A673 (cell line): ENCODE data around the gene HPS6. TPM values are rescaled to one million over a fixed set of nuclear protein-coding genes. Genes with fewer than 3 reads are reported as not detected.
"Not testable (repeated sequence)": the region's sequence is repeated elsewhere in the genome, so short reads cannot be mapped to it uniquely, and the experiment has no call there.

Source experiments
- BruUV-seq: library from RNA; stranded (reverse); fragments of 400-500 nt; replicated peaks from 2 replicates; lab custom pipeline; 2021; lab: Mats Ljungman, UMichigan
- CTCF ChIA-PET: fragments of 300-600 bp; sonication (Branson Sonifier 250); formaldehyde crosslinking; loops from one replicate; lab custom pipeline; 2022; ENCODE audit warnings: antibody characterized with exemption; lab: Charles Lee
- POLR2A ChIA-PET: fragments of 300-600 bp; sonication (Branson Sonifier 250); formaldehyde crosslinking; loops from one replicate; lab custom pipeline; 2022; ENCODE audit warnings: antibody characterized with exemption; ENCODE audit not compliant: low non-redundant PET; lab: Charles Lee
- DNase-seq: peaks from one replicate; pipeline ENCODE4 v3.0.0-alpha.2; 2015; ENCODE audit warnings: low spot score
- H3K27ac ChIP-seq: fragments of 200-600 bp; sonication (generic); 2 replicates; pipeline ENCODE4 v1.5.1; 2016; ENCODE audit warnings: mixed run types, low read depth, mild to moderate bottlenecking, mixed read lengths, antibody characterized with exemption, low read length; ENCODE audit not compliant: poor library complexity, severe bottlenecking
- H3K27me3 ChIP-seq: fragments of 200-600 bp; sonication (generic); replicated peaks from 2 replicates; pipeline ENCODE4 v1.6.1; 2017; ENCODE audit warnings: mixed run types, low read depth, mild to moderate bottlenecking, mixed read lengths, antibody characterized with exemption, low read length; ENCODE audit not compliant: insufficient read depth, poor library complexity
- H3K36me3 ChIP-seq: fragments of 200-600 bp; sonication (generic); 2 replicates; pipeline ENCODE4 v1.6.1; 2016; ENCODE audit warnings: mixed run types, mild to moderate bottlenecking, mixed read lengths, antibody characterized with exemption, low read length; ENCODE audit not compliant: insufficient read depth, poor library complexity, severe bottlenecking
- H3K4me1 ChIP-seq: fragments of 200-600 bp; sonication (generic); 2 replicates; pipeline ENCODE4 v1.6.1; 2017; ENCODE audit warnings: mixed run types, mild to moderate bottlenecking, mixed read lengths, antibody characterized with exemption, low read length; ENCODE audit not compliant: insufficient read depth, poor library complexity, severe bottlenecking
- H3K4me3 ChIP-seq: fragments of 200-600 bp; sonication (generic); 2 replicates; pipeline ENCODE4 v1.5.1; 2016; ENCODE audit warnings: low read depth, mixed run types, mild to moderate bottlenecking, mixed read lengths, low read length; ENCODE audit not compliant: poor library complexity, severe bottlenecking
- H3K9me3 ChIP-seq: fragments of 200-600 bp; sonication (generic); 2 replicates; pipeline ENCODE4 v1.6.1; 2016; ENCODE audit warnings: mixed run types, low read depth, mild to moderate bottlenecking, mixed read lengths, antibody characterized with exemption, low read length; ENCODE audit not compliant: poor library complexity, severe bottlenecking
- EZH2 ChIP-seq: fragments of 200-600 bp; sonication (generic); IDR thresholded peaks from 2 replicates; pipeline ENCODE4 v1.6.1; 2017; ENCODE audit warnings: borderline replicate concordance, low read depth, mild to moderate bottlenecking, mixed read lengths, antibody characterized with exemption, low read length; ENCODE audit not compliant: poor library complexity, severe bottlenecking
- intact Hi-C: fragments of 100-400 bp; cut with micrococcal nuclease; formaldehyde crosslinking; loops from one replicate; pipeline ENCODE4 v1.10.0; 2022; ENCODE audit not compliant: unreplicated experiment
- total RNA-seq: library from RNA; stranded (reverse); gene quantifications from 2 replicates; pipeline ENCODE4 v1.2.3, GENCODE V29; 2021
- TF ChIP-seq, protein P1 (sequence below): fragments of 300-800, 200-600 bp; sonication (generic); conservative IDR thresholded peaks from 2 replicates; pipeline ENCODE4 v1.5.1; 2017; ENCODE audit warnings: low read depth, mild to moderate bottlenecking, antibody characterized with exemption, low read length, moderate library complexity, mixed read lengths

HPS6 gene
- total RNA-seq, 1 experiment from 2014 or later = 12.6 TPM

- Histone ChIP-seq H3K4me1 (no peaks in the 10 kb centered on the region), H3K36me3 (peaks cover 3% of the 10 kb centered on the region), H3K9me3 (no peaks in the 10 kb centered on the region), H3K4me3 (no peak overlapping the region), H3K27me3 (no peaks in the 10 kb centered on the region), H3K27ac (no peak overlapping the region)
- CTCF ChIA-PET = no interaction called here
- no TSS peak for BruUV-seq
- POLR2A ChIA-PET = no interaction called here
- intact Hi-C loops = no loop called here
- TF ChIP-seq EZH2 = no peak
- TF ChIP-seq, protein P1, sequence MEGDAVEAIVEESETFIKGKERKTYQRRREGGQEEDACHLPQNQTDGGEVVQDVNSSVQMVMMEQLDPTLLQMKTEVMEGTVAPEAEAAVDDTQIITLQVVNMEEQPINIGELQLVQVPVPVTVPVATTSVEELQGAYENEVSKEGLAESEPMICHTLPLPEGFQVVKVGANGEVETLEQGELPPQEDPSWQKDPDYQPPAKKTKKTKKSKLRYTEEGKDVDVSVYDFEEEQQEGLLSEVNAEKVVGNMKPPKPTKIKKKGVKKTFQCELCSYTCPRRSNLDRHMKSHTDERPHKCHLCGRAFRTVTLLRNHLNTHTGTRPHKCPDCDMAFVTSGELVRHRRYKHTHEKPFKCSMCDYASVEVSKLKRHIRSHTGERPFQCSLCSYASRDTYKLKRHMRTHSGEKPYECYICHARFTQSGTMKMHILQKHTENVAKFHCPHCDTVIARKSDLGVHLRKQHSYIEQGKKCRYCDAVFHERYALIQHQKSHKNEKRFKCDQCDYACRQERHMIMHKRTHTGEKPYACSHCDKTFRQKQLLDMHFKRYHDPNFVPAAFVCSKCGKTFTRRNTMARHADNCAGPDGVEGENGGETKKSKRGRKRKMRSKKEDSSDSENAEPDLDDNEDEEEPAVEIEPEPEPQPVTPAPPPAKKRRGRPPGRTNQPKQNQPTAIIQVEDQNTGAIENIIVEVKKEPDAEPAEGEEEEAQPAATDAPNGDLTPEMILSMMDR = no peak
- no peak for DNase-seq
Observed at GRCh38 chr10:102033787-102034186, 31.4 kb upstream of the HPS6 start.

DNA sequence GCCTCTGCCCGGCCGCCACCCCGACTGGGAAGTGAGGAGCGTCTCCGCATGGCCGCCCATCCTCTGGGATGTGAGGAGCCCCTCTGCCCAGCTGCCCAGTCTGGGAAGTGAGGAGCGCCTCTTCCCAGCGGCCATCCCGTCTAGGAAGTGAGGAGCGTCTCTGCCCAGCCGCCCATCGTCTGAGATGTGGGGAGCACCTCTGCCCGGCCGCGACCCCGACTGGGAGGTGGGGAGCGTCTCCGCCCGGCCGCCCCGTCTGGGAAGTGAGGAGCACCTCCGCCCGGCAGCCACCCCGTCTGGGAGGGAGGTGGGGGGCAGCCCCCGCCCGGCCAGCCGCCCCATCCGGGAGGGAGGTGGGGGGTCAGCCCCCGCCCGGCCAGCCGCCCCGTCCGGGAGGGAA lies 29.3 kb upstream of the HPS6 start:
- H3K36me3 ChIP-seq, H3K4me1 ChIP-seq, H3K4me3 ChIP-seq, H3K27ac ChIP-seq, BruUV-seq, intact Hi-C loops, H3K27me3 ChIP-seq, POLR2A ChIA-PET, DNase-seq, CTCF ChIA-PET, H3K9me3 ChIP-seq: not testable (repeated sequence)

DNA sequence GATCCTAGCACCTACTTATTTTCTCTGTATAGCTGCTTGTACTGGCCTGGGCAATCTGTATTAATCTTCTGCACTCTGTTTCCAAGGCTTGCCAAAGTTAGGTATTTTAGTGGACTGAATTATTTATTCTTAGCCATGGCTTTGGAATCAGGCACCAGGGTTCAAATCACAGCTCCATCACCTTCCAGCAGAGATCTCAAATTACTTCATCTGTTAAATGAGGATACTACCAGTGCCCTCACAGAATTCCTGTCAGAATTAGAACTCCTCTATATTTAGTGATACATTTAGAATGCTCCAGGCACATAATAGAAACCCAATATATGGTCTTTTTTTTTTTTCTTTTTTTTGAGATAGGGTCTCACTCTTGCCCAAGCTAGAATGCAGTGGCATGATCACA lies 26.7 kb upstream of the HPS6 start:
- TF ChIP-seq, protein P1 = no peak
- TF ChIP-seq EZH2 = no peak
- no peak for DNase-seq
- Histone ChIP-seq H3K36me3 (no peaks in the 10 kb centered on the region), H3K27me3 (no peaks in the 10 kb centered on the region), H3K9me3 (no peaks in the 10 kb centered on the region), H3K4me3 (no peak overlapping the region), H3K27ac (no peak overlapping the region), H3K4me1 (no peaks in the 10 kb centered on the region)
- intact Hi-C loops = no loop called here
- ChIA-PET CTCF (no interaction called here), POLR2A (no interaction called here)
- no TSS peak for BruUV-seq

- DNase-seq = no peak
- intact Hi-C loops = no loop called here
- no TSS peak for BruUV-seq
- Histone ChIP-seq H3K4me1 (no peaks in the 10 kb centered on the region), H3K27me3 (no peaks in the 10 kb centered on the region), H3K9me3 (no peaks in the 10 kb centered on the region), H3K36me3 (no peaks in the 10 kb centered on the region), H3K27ac (no peak overlapping the region), H3K4me3 (no peak overlapping the region)
- CTCF ChIA-PET = no interaction called here
- POLR2A ChIA-PET = no interaction called here
- TF ChIP-seq EZH2 = no peak
- TF ChIP-seq, protein P1 = no peak
Observed at GRCh38 chr10:102040305-102041050, 24.7 kb upstream of the HPS6 start.
